NT2/D1 (cell line): ENCODE results near the gene INSL3.

ENCODE experiments used
- SUZ12 ChIP-seq: IDR thresholded peaks from 2 replicates; pipeline ENCODE4 v1.6.1; 2011; ENCODE audit not compliant: insufficient read length, insufficient read depth; ENCODE audit errors: extremely low read depth
- YY1 ChIP-seq: IDR thresholded peaks from 2 replicates; pipeline ENCODE4 v1.6.1; 2011; ENCODE audit not compliant: insufficient read length, insufficient read depth

DNA sequence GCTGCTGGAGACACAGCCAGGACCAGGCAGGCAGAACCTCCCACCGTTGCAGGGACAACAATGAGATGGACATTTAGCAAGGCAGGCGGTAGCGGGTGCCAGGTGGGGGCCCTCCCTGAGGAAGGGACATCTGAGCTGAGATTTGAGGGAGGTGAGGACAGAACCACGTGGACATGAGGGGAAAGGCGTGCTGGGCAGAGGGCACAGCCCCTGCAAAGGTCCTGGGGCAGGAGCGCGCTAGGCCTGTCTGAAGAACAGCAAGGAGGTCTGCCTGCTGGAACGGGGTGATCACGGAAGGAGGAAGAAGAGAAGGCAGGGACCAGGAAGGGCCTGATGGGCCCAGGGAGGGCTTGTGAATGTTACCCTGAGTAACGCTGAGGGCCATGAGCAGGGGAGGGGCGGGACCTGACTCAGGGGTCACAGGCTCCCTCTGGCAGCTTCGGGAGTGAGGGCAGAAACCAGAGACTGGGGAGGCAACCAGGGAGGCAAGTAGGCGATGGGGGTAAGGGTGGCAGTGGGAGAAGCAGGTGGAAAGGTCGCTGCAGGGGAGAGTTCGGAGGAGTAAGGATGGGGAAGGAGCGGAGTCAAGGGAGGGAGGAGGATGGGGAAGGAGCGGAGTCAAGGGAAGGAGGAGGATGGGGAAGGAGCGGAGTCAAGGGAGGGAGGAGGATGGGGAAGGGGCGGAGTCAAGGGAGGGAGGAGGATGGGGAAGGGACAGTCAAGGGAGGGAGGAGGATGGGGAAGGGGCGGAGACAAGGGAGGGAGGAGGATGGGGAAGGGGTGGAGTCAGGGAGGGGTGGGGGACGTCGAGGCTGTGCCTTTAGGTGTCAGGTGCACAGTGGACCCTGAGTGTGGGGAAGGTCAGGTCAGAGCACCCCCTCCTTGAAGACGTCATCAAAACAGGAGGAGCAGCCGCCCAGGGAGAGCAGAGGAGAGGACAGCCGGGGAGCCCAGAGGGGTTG is 42.1 kb downstream of the INSL3 start:
- TF ChIP-seq SUZ12 = no peak
- TF ChIP-seq YY1 = no peak
